Measurements from ENCODE around the gene DERA.

DNA sequence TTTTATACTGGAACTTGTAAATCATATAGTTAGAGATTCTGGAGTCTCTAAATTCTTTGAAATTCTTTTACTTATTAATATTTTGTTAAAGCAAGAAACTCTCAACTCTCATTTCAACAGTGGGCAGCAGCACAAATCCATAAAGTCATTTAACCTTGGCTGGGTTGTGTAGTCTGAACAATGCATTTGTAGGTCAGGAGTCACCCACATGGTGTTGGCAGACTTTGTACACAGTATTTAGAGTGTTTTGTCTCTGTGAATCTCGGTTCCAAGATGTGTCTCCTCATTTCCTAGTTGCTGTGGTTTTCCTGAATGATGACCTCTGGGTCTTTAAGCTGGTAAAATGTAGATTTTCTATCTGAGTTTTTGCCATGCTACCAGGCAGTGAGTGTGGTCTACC lies 49.7 kb upstream of the DERA start:
- TF ChIP-seq CTCF (IDR thresholded peaks at IDR 0.05 in 8 of 11, conservative IDR thresholded peaks at IDR 0.05 in 3 of 11) (no peak), POLR2A (IDR thresholded peaks at IDR 0.05) (no peak)
